ENCODE measurements around the gene NID1. TPM values are rescaled to one million over a fixed set of nuclear protein-coding genes. Genes with fewer than 3 reads are reported as not detected.
A peak's percentile ranks its signal among the peaks of the same experiment; 100 is the strongest.

NID1 gene
- total and polyA plus RNA-seq, 2 experiments from 2014 or later: 77.7 to 82.0 TPM

DNA sequence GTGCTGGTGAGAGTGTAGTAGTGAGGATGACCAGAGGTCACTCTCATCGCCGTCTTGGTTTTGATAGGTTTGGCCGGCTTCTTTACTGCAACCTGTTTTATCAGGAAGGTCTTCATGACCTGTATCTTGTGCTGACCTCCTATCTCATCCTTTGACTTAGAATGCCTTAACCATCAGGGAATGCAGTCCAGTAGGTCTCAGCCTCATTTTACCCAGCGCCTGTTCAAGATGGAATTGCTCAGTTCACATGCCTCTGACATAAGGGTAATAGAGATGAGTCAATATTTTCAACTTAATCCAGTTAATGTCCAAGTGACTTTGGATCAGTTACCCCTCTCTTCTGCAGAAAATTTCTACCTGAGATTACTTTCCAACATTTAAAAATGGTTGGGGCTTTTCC is 4.6 kb downstream of the NID1 start:
- H2AFZ ChIP-seq: no peak overlapping the region
- peaks cover 80% of the 10 kb centered on the region for H3K79me2 ChIP-seq (ENCODE audit: insufficient read depth)
- no peaks in the 10 kb centered on the region for H4K20me1 ChIP-seq (ENCODE audit: insufficient read depth)
- no peaks in the 10 kb centered on the region for H3K36me3 ChIP-seq (ENCODE audit: low read depth)
- no peak overlapping the region for H3K9ac ChIP-seq
- H3K4me3 ChIP-seq: no peak overlapping the region
- H3K27me3 ChIP-seq (replicated peaks; ENCODE audit: insufficient read depth): no peaks in the 10 kb centered on the region
- no peak for TF ChIP-seq EZH2 (IDR thresholded peaks at IDR 0.05; ENCODE audit: insufficient read depth, poor library complexity, severe bottlenecking)
- no peak for TF ChIP-seq EZH2phosphoT487 (IDR thresholded peaks at IDR 0.05; ENCODE audit: insufficient read depth, low read depth)
- in situ Hi-C loops (cut with MboI): no loop called here
- H3K9me2 ChIP-seq (ENCODE audit: insufficient read depth): no peaks in the 10 kb centered on the region
- WGBS, 2 experiments (ENCODE audit: low coverage in 1 of 2, low lambda C conversion rate in 2 of 2, missing lambda C conversion rate in 2 of 2): 98 to 99% methylated on average over 4 of the region's 4 CpGs
- H3F3A ChIP-seq (ENCODE audit: insufficient read depth): peaks cover 21% of the 10 kb centered on the region; the same call in 1 of the 2 replicates
- peaks cover 16% of the 10 kb centered on the region for H3K4me1 ChIP-seq (ENCODE audit: insufficient read depth)
- H3K27ac ChIP-seq: no peak overlapping the region
- H3K4me2 ChIP-seq (ENCODE audit: unreplicated experiment): no peak overlapping the region
- no peak for DNase-seq
- no peaks in the 10 kb centered on the region for H3K9me3 ChIP-seq (ENCODE audit: low read depth)

DNA sequence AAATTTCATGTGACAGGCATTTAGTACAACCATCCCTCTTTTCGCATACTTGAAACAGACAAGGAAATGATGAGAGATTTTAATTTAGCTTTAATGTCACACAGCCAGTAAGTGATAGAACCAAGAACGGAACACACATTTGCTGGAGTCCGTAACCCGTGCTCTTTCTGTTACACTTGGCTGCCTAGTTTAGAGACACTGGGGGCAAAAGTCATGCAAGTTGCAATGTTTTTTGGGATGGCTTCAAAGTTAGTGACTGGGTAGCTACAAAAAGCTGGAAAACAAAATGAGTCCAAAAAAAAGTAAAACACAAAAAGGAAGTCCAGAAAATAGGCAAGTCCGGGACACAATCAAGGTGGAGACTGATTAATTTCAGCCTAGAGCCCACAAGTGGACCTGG is 5.9 kb downstream of the NID1 start:
- Histone ChIP-seq H3K9ac (peak overlapping the region; percentile 37), H3K36me3 (ENCODE audit: low read depth) (no peaks in the 10 kb centered on the region), H3K27me3 (replicated peaks; ENCODE audit: insufficient read depth) (no peaks in the 10 kb centered on the region), H3K4me2 (ENCODE audit: unreplicated experiment) (peak overlapping the region; percentile 77), H3K4me1 (ENCODE audit: insufficient read depth) (peaks cover 16% of the 10 kb centered on the region), H2AFZ (peak overlapping the region; percentile 65), H4K20me1 (ENCODE audit: insufficient read depth) (no peaks in the 10 kb centered on the region), H3K27ac (no peak overlapping the region), H3K4me3 (peak overlapping the region; percentile 57; the same call in 1 of the 2 replicates), H3K9me2 (ENCODE audit: insufficient read depth) (no peaks in the 10 kb centered on the region), H3K79me2 (ENCODE audit: insufficient read depth) (peaks cover 93% of the 10 kb centered on the region), H3F3A (ENCODE audit: insufficient read depth) (peaks cover 20% of the 10 kb centered on the region; the same call in 1 of the 2 replicates), H3K9me3 (ENCODE audit: low read depth) (no peaks in the 10 kb centered on the region)
- 25 to 37% methylated on average over 5 of the region's 5 CpGs for WGBS, 2 experiments (ENCODE audit: low coverage in 1 of 2, low lambda C conversion rate in 2 of 2, missing lambda C conversion rate in 2 of 2)
- in situ Hi-C loops (cut with MboI): no loop called here
- TF ChIP-seq EZH2 (IDR thresholded peaks at IDR 0.05; ENCODE audit: insufficient read depth, poor library complexity, severe bottlenecking) (no peak), EZH2phosphoT487 (IDR thresholded peaks at IDR 0.05; ENCODE audit: insufficient read depth, low read depth) (no peak)
- no peak for DNase-seq

DNA sequence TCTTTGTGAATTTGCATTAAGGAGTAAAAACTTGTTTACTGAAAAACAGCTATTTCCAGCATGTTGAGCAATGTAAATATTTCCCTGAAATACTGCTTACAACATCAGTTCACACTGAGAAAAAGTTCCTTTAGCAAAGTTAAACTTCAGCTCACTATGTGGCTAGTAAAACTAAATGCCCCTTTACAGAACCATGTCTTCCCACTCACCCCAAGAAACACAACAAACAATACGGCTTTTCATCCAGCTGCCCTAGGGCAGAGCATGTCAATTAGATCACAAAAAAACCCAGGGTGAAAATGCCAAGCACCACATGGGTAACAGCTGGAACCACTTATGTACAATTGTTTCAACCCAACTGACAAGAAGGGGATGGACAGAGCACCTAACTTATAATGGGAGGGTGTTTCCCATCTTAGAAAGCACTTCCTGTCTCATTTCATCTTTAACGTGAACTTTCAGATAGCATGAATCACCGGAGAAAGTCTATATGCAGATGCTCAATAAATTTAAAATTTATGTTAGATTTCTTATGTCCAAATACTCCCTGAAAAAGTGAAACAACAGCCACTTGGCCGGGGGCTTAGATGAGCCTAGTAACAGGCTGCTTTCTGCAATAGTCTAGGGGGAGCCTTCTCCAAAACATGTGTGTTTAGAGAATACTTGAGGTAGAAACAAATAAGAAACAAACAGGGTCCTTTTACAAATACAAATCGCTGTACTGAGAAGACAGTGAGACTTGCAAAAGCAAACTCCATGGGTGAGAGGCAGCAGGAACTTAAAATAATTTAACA is 6.6 kb downstream of the NID1 start:
- Histone ChIP-seq H3K79me2 (ENCODE audit: insufficient read depth) (peaks cover 99% of the 10 kb centered on the region), H3K9me3 (ENCODE audit: low read depth) (no peaks in the 10 kb centered on the region), H3K4me1 (ENCODE audit: insufficient read depth) (peaks cover 12% of the 10 kb centered on the region), H3F3A (ENCODE audit: insufficient read depth) (peaks cover 14% of the 10 kb centered on the region; the same call in 1 of the 2 replicates), H3K36me3 (ENCODE audit: low read depth) (no peaks in the 10 kb centered on the region), H3K9ac (peak overlapping the region; percentile 37), H2AFZ (peak overlapping the region; percentile 65), H3K4me2 (ENCODE audit: unreplicated experiment) (peak overlapping the region; percentile 77), H3K27ac (peak overlapping the region; percentile 26), H4K20me1 (ENCODE audit: insufficient read depth) (no peaks in the 10 kb centered on the region), H3K27me3 (replicated peaks; ENCODE audit: insufficient read depth) (no peaks in the 10 kb centered on the region), H3K4me3 (peak overlapping the region; percentile 57), H3K9me2 (ENCODE audit: insufficient read depth) (no peaks in the 10 kb centered on the region)
- TF ChIP-seq EZH2 (IDR thresholded peaks at IDR 0.05; ENCODE audit: insufficient read depth, poor library complexity, severe bottlenecking) (no peak), EZH2phosphoT487 (IDR thresholded peaks at IDR 0.05; ENCODE audit: insufficient read depth, low read depth) (no peak)
- in situ Hi-C loops (cut with MboI): no loop called here
- 7% methylated on average over 5 of the region's 5 CpGs for WGBS, 2 experiments (ENCODE audit: low coverage in 1 of 2, low lambda C conversion rate in 2 of 2, missing lambda C conversion rate in 2 of 2)
- peak; percentile 63 for DNase-seq

- Histone ChIP-seq H3K27me3 (replicated peaks; ENCODE audit: insufficient read depth) (no peaks in the 10 kb centered on the region), H2AFZ (no peak overlapping the region), H3K4me1 (ENCODE audit: insufficient read depth) (peaks cover 11% of the 10 kb centered on the region), H3K4me3 (no peak overlapping the region), H4K20me1 (ENCODE audit: insufficient read depth) (no peaks in the 10 kb centered on the region), H3K27ac (peak overlapping the region; percentile 26; the same call in 1 of the 2 replicates), H3K36me3 (ENCODE audit: low read depth) (no peaks in the 10 kb centered on the region), H3K9me3 (ENCODE audit: low read depth) (no peaks in the 10 kb centered on the region), H3K4me2 (ENCODE audit: unreplicated experiment) (no peak overlapping the region), H3K9ac (peak overlapping the region; percentile 37; the same call in 1 of the 2 replicates), H3K79me2 (ENCODE audit: insufficient read depth) (peaks cover 100% of the 10 kb centered on the region), H3K9me2 (ENCODE audit: insufficient read depth) (no peaks in the 10 kb centered on the region), H3F3A (ENCODE audit: insufficient read depth) (peaks cover 14% of the 10 kb centered on the region; the same call in 1 of the 2 replicates)
- in situ Hi-C loops (cut with MboI): no loop called here
- 95 to 96% methylated on average over 5 of the region's 5 CpGs for WGBS, 2 experiments (ENCODE audit: low coverage in 1 of 2, low lambda C conversion rate in 2 of 2, missing lambda C conversion rate in 2 of 2)
- no peak for DNase-seq
- no peak for TF ChIP-seq EZH2phosphoT487 (IDR thresholded peaks at IDR 0.05; ENCODE audit: insufficient read depth, low read depth)
- no peak for TF ChIP-seq EZH2 (IDR thresholded peaks at IDR 0.05; ENCODE audit: insufficient read depth, poor library complexity, severe bottlenecking)
Measured at GRCh38 chr1:236057546-236057945, 7.3 kb downstream of the NID1 start.
